GM23338 (cell line): ENCODE measurements around the gene PSMD5. TPM values are rescaled to one million over a fixed set of nuclear protein-coding genes. Genes with fewer than 3 reads are reported as not detected.

ENCODE experiments used
- ATAC-seq: fragments of 200-7000 bp; cut with Tn5 transposase; 3 replicates; pipeline ENCODE4 v1.9.1; 2020
- DNase-seq: peaks from one replicate; pipeline ENCODE4 v3.0.0-alpha.2; 2015; ENCODE audit warnings: low spot score
- H2AFZ ChIP-seq: fragments of 200-600 bp; sonication (generic); 2 replicates; pipeline ENCODE4 v1.8.0; 2016; ENCODE audit warnings: antibody characterized with exemption, mild to moderate bottlenecking, moderate library complexity
- H3F3A ChIP-seq: fragments of 200-600 bp; sonication (generic); replicated peaks from 2 replicates; pipeline ENCODE4 v1.8.0; 2017; ENCODE audit warnings: antibody characterized with exemption, mixed run types, low read depth
- H3K27ac ChIP-seq: fragments of 200-600 bp; sonication (generic); 2 replicates; pipeline ENCODE4 v1.6.1; 2016; ENCODE audit warnings: low read depth
- H3K27me3 ChIP-seq: fragments of 200-600 bp; sonication (generic); 2 replicates; pipeline ENCODE4 v1.8.0; 2016; ENCODE audit warnings: mild to moderate bottlenecking, mixed run types, moderate library complexity; ENCODE audit not compliant: insufficient read depth
- H3K36me3 ChIP-seq: fragments of 200-600 bp; sonication (generic); 2 replicates; pipeline ENCODE4 v1.8.0; 2016; ENCODE audit warnings: mild to moderate bottlenecking; ENCODE audit not compliant: insufficient read depth
- H3K4me1 ChIP-seq: fragments of 200-600 bp; sonication (generic); 2 replicates; pipeline ENCODE4 v1.8.0; 2016; ENCODE audit warnings: mild to moderate bottlenecking, moderate library complexity; ENCODE audit not compliant: insufficient read depth
- H3K4me2 ChIP-seq: fragments of 200-600 bp; sonication (generic); 2 replicates; pipeline ENCODE4 v1.7.1; 2017; ENCODE audit warnings: mixed run types
- H3K4me3 ChIP-seq: fragments of 200-600 bp; sonication (generic); 2 replicates; pipeline ENCODE4 v1.6.1; 2016; ENCODE audit warnings: mixed run types
- H3K79me2 ChIP-seq: fragments of 200-600 bp; sonication (generic); replicated peaks from 2 replicates; pipeline ENCODE4 v1.8.0; 2017; ENCODE audit warnings: mild to moderate bottlenecking; ENCODE audit not compliant: insufficient read depth
- H3K9me2 ChIP-seq: fragments of 200-600 bp; sonication (generic); 2 replicates; pipeline ENCODE4 v1.8.0; 2017; ENCODE audit not compliant: insufficient read depth
- H4K20me1 ChIP-seq: fragments of 200-600 bp; sonication (generic); replicated peaks from 2 replicates; pipeline ENCODE4 v1.8.0; 2017; ENCODE audit warnings: mild to moderate bottlenecking; ENCODE audit not compliant: insufficient read depth
- H3K27ac Mint-ChIP-seq: 2 replicates; pipeline ENCODE4 v1.8.0; 2020; ENCODE audit warnings: inconsistent platforms, mild to moderate bottlenecking, moderate library complexity, mixed read lengths
- H3K27me3 Mint-ChIP-seq: 3 replicates; pipeline ENCODE4 v1.8.0; 2022; ENCODE audit warnings: low read depth, mild to moderate bottlenecking, moderate library complexity, mixed read lengths, inconsistent platforms; ENCODE audit not compliant: insufficient read depth, poor library complexity
- H3K36me3 Mint-ChIP-seq: 3 replicates; pipeline ENCODE4 v1.8.0; 2021; ENCODE audit warnings: low read depth, mild to moderate bottlenecking, inconsistent platforms, moderate library complexity, mixed read lengths
- H3K4me1 Mint-ChIP-seq: 3 replicates; pipeline ENCODE4 v1.8.0; 2020; ENCODE audit warnings: mild to moderate bottlenecking, inconsistent platforms, mixed read lengths
- H3K4me3 Mint-ChIP-seq: 3 replicates; pipeline ENCODE4 v1.8.0; 2021; ENCODE audit warnings: moderate library complexity, mild to moderate bottlenecking, inconsistent platforms, mixed read lengths
- H3K9me3 Mint-ChIP-seq: 3 replicates; pipeline ENCODE4 v1.8.0; 2020; ENCODE audit warnings: moderate library complexity, mild to moderate bottlenecking, inconsistent platforms, mixed read lengths
- CREB1 ChIP-seq: fragments of 250-450 bp; sonication (Bioruptor Pico); IDR thresholded peaks from 2 replicates; pipeline ENCODE4 v1.5.0; 2020; ENCODE audit warnings: low read depth, mild to moderate bottlenecking, moderate library complexity
- EZH2phosphoT487 ChIP-seq: fragments of 200-600 bp; sonication (generic); IDR thresholded peaks from one replicate; pipeline ENCODE4 v1.8.1; 2018; ENCODE audit warnings: antibody characterized with exemption; ENCODE audit not compliant: unreplicated experiment
- NANOG ChIP-seq: IDR thresholded peaks from 2 replicates; pipeline ENCODE4 v1.6.1; 2016; ENCODE audit warnings: antibody characterized with exemption, borderline replicate concordance
- ZNF114 ChIP-seq: fragments of 250-450 bp; sonication (Bioruptor Pico); IDR thresholded peaks from 2 replicates; pipeline ENCODE4 v1.5.0; 2020; ENCODE audit warnings: mild to moderate bottlenecking, moderate library complexity
- ZNF331 ChIP-seq: fragments of 250-450 bp; sonication (Bioruptor Pico); IDR thresholded peaks from 2 replicates; pipeline ENCODE4 v1.5.0; 2020; ENCODE audit warnings: low read depth, mild to moderate bottlenecking, moderate library complexity
- polyA plus RNA-seq: library from polyadenylated mRNA; unstranded; fragments of >200 nt; fragmentation: Nextera tagmentation; extraction: Ambion mirVana; gene quantifications from 2 replicates; pipeline ENCODE4 v1.2.1, GENCODE V29; 2016
- total RNA-seq: library from RNA; depleted of rRNA; stranded (reverse); fragments of >200 nt; shearing (Covaris generic); gene quantifications from 2 replicates; pipeline ENCODE4 v1.2.3, GENCODE V29; 2014
- TF ChIP-seq, protein P1 (sequence below): fragments of 250-450 bp; sonication (Bioruptor Pico); IDR thresholded peaks from 2 replicates; pipeline ENCODE4 v1.5.0; 2020; ENCODE audit warnings: mild to moderate bottlenecking, moderate library complexity
- TF ChIP-seq, protein P2 (sequence below): IDR thresholded peaks from 2 replicates; pipeline ENCODE4 v1.6.1; 2016; ENCODE audit warnings: antibody characterized with exemption
- TF ChIP-seq, protein P3 (sequence below), 2 experiments: fragments of 200-600 bp in 1 of 2; sonication (generic) in 1 of 2; conservative IDR thresholded peaks; 2 replicates each; pipeline versions ENCODE4 v1.5.1 to v1.6.1; 2016 to 2017; ENCODE audit warnings: antibody characterized with exemption in 2 of 2, low read depth in 2 of 2, mild to moderate bottlenecking in 2 of 2, moderate library complexity in 1 of 2

The PSMD5 gene
- total and polyA plus RNA-seq, 2 experiments from 2014 or later: 23.9 to 40.5 TPM

DNA sequence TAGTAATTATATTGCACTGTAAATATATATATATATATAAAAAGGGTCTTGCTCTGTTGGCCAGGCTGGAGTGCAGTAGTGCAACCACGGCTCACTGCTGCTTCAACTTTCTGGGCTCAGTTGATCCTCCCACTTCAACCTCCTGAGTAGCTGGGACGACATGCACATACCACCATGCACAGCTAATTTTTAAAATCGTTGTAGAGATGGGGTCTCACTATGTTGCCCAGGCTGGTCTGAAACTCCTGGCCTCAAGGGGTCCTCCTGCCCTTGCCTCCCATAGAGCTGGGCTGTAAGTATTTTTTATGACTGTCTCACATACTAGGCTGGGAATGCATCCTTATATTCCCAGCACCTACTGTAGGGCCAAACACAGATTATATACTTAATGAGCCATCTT, 11.9 kb downstream of the PSMD5 start:
- Histone ChIP-seq H3F3A (no peaks in the 10 kb centered on the region; the same call in 1 of the 2 replicates), H3K27ac (no peak overlapping the region), H3K4me2 (no peak overlapping the region), H3K79me2 (peaks cover 13% of the 10 kb centered on the region), H3K9me2 (no peaks in the 10 kb centered on the region), H3K36me3 (peaks cover 47% of the 10 kb centered on the region), H2AFZ (no peak overlapping the region), H3K27me3 (no peaks in the 10 kb centered on the region), H3K4me3 (no peak overlapping the region), H4K20me1 (peaks cover 18% of the 10 kb centered on the region; the same call in 1 of the 2 replicates), H3K4me1 (peaks cover 6% of the 10 kb centered on the region; the same call in 1 of the 2 replicates)
- TF ChIP-seq, protein P1, sequence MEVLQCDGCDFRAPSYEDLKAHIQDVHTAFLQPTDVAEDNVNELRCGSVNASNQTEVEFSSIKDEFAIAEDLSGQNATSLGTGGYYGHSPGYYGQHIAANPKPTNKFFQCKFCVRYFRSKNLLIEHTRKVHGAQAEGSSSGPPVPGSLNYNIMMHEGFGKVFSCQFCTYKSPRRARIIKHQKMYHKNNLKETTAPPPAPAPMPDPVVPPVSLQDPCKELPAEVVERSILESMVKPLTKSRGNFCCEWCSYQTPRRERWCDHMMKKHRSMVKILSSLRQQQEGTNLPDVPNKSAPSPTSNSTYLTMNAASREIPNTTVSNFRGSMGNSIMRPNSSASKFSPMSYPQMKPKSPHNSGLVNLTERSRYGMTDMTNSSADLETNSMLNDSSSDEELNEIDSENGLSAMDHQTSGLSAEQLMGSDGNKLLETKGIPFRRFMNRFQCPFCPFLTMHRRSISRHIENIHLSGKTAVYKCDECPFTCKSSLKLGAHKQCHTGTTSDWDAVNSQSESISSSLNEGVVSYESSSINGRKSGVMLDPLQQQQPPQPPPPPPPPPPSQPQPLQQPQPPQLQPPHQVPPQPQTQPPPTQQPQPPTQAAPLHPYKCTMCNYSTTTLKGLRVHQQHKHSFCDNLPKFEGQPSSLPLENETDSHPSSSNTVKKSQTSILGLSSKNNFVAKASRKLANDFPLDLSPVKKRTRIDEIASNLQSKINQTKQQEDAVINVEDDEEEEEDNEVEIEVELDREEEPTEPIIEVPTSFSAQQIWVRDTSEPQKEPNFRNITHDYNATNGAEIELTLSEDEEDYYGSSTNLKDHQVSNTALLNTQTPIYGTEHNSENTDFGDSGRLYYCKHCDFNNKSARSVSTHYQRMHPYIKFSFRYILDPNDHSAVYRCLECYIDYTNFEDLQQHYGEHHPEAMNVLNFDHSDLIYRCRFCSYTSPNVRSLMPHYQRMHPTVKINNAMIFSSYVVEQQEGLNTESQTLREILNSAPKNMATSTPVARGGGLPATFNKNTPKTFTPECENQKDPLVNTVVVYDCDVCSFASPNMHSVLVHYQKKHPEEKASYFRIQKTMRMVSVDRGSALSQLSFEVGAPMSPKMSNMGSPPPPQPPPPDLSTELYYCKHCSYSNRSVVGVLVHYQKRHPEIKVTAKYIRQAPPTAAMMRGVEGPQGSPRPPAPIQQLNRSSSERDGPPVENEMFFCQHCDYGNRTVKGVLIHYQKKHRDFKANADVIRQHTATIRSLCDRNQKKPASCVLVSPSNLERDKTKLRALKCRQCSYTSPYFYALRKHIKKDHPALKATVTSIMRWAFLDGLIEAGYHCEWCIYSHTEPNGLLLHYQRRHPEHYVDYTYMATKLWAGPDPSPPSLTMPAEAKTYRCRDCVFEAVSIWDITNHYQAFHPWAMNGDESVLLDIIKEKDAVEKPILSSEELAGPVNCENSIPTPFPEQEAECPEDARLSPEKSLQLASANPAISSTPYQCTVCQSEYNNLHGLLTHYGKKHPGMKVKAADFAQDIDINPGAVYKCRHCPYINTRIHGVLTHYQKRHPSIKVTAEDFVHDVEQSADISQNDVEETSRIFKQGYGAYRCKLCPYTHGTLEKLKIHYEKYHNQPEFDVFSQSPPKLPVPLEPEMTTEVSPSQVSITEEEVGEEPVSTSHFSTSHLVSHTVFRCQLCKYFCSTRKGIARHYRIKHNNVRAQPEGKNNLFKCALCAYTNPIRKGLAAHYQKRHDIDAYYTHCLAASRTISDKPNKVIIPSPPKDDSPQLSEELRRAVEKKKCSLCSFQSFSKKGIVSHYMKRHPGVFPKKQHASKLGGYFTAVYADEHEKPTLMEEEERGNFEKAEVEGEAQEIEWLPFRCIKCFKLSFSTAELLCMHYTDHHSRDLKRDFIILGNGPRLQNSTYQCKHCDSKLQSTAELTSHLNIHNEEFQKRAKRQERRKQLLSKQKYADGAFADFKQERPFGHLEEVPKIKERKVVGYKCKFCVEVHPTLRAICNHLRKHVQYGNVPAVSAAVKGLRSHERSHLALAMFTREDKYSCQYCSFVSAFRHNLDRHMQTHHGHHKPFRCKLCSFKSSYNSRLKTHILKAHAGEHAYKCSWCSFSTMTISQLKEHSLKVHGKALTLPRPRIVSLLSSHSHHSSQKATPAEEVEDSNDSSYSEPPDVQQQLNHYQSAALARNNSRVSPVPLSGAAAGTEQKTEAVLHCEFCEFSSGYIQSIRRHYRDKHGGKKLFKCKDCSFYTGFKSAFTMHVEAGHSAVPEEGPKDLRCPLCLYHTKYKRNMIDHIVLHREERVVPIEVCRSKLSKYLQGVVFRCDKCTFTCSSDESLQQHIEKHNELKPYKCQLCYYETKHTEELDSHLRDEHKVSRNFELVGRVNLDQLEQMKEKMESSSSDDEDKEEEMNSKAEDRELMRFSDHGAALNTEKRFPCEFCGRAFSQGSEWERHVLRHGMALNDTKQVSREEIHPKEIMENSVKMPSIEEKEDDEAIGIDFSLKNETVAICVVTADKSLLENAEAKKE (CRISPR knock-in tag): no peak
- TF ChIP-seq NANOG (no peak), ZNF331 (CRISPR knock-in tag) (no peak), CREB1 (no peak), EZH2phosphoT487 (no peak), ZNF114 (CRISPR knock-in tag) (no peak)
- TF ChIP-seq, protein P2, sequence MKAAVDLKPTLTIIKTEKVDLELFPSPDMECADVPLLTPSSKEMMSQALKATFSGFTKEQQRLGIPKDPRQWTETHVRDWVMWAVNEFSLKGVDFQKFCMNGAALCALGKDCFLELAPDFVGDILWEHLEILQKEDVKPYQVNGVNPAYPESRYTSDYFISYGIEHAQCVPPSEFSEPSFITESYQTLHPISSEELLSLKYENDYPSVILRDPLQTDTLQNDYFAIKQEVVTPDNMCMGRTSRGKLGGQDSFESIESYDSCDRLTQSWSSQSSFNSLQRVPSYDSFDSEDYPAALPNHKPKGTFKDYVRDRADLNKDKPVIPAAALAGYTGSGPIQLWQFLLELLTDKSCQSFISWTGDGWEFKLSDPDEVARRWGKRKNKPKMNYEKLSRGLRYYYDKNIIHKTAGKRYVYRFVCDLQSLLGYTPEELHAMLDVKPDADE: no peak
- TF ChIP-seq, protein P3, sequence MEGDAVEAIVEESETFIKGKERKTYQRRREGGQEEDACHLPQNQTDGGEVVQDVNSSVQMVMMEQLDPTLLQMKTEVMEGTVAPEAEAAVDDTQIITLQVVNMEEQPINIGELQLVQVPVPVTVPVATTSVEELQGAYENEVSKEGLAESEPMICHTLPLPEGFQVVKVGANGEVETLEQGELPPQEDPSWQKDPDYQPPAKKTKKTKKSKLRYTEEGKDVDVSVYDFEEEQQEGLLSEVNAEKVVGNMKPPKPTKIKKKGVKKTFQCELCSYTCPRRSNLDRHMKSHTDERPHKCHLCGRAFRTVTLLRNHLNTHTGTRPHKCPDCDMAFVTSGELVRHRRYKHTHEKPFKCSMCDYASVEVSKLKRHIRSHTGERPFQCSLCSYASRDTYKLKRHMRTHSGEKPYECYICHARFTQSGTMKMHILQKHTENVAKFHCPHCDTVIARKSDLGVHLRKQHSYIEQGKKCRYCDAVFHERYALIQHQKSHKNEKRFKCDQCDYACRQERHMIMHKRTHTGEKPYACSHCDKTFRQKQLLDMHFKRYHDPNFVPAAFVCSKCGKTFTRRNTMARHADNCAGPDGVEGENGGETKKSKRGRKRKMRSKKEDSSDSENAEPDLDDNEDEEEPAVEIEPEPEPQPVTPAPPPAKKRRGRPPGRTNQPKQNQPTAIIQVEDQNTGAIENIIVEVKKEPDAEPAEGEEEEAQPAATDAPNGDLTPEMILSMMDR (conservative IDR thresholded peaks at IDR 0.05; ENCODE audit: low read depth in 2 of 2): no peak
- Mint-ChIP-seq H3K4me3 (no peak overlapping the region), H3K4me1 (peaks cover 9% of the 10 kb centered on the region; the same call in 2 of the 3 replicates), H3K27ac (no peak overlapping the region), H3K36me3 (peaks cover 65% of the 10 kb centered on the region), H3K27me3 (no peaks in the 10 kb centered on the region), H3K9me3 (no peaks in the 10 kb centered on the region)
- DNase-seq (no peak), ATAC-seq (no peak)
